GM19193 (cell line): ENCODE data around the gene SETDB1.

Experiments used
- POLR2A ChIP-seq: IDR thresholded peaks from 4 replicates; pipeline ENCODE4 v1.6.1; 2011; ENCODE audit not compliant: insufficient read depth, insufficient read length; ENCODE audit errors: extremely low read depth

Gene SETDB1

DNA sequence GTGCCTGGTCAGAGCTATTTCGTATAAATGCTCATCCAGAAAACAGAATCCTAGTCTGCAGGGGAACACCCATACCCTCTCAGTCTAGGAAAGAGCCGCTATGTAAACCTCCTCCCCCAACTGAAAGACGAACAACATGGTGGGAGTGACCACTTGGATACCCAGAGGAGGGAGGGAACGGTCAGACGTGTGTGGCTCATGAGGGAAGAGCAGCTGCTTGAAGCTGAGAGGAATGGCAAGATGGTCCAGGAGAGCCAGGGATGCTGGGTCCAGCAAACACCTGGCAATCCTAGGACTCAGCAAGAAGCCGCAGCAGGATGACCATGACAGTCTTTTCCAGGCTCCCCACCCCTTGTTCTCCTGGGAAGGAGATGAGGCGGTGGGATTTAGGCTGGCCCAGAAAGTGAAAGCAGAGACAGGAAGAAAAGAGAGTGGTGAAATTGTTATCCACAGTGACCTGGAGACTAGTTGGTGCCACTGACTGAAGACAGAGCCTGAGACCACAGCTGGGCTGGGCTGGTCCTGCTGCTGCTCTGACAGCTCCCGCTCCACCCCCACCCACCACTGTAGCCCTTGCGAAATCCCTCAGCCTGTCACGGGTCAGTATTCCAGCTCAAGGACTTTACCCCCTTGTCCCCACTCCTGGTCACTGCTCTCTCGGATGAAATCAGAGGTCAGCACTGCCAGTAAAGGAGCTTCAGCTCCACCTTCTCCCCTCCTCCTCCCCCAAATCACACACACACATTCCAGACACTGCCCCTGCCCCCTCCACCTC lies 44.8 kb downstream of the SETDB1 start:
- TF ChIP-seq POLR2A = no peak

GRCh38 chr1:150971583-150972416 lies 45.6 kb downstream of the SETDB1 start:
- TF ChIP-seq POLR2A = no peak

DNA sequence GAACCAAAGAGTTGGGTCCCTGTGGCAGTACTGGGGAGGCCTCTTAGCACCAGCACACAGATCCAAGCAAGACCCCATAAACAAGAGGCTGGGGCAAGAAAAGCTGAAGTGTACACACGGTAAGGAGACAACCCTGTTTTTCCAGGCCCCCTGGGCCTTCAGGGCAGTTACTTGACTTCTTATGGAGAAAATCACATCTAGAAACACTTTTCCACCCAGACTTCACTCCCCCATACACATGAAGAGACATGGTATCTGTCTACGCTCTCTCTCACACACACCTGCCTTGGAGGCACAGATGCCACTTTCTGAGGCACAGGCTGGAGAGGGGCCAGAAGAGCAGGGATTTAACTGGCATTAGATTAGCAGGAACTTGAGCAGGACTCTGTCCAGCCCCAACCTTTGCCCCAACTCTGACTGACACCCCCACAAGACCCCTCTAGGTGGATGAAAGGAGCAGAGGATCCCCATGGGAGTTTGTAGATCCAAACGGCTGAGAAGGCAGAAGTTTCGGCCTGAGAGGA lies 46.3 kb downstream of the SETDB1 start:
- TF ChIP-seq POLR2A = no peak

DNA sequence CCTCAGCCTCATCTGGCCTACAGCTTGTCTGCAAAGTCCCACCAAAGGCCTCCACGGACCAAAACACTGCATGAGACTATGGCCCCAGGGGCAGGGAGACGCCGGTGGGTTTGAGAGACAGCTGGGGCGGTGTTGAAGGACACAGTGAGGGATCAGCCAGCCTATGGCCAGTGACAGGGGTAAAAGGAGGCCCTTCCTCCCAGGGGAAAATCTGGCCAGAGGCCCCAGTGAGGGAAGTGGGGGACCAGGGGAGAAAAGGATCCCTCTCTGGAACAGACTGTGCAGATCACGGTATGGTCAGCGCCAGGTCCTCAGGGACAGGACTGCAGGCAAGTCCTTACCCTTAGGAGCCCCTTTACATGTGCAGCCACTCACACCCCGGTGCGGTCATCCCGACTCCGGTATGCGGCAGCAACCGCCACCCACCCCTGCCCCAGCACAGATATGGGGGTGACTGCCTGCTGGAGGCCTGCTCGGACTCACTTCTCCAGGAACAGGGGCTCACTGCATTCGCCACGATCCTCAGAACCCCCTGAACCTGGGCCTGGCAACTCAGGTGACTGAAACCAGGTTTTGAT lies 47.2 kb downstream of the SETDB1 start:
- no peak for TF ChIP-seq POLR2A

DNA sequence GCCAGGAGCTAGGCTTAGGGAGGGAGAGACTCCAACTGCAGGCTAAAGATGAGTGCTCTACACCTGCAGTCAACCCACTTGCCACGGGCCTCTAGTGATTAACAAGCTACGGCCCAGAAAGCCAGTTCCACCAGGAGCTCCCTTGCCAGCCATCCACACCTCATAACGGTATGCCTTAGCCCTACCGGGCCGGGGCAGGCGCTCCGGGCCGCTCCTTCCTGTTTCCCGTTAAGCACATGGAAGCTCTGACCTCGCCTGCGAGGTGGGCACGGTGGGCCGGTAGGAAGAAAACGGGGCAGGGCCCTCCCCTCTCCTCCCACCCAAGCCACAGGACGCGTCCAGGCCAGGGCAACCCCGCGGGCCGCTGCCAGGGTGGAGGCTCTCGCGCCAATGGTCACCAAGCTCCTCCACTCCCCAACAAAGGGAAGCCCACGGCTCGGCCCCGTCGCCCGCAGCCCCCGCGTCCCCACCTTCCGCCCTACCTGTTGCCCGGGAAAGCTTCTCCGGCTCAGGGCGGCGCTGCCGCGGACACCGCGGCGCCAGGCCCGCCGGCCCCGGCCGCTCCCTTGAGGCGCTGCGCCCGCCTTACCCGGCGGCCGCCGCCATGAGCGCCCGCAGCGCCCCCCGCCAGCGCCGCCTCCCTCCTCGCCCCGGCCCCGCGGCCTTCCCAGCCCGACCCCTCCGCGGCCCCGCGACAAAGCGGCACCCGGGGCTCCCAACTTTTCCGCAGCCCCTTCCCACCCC lies 47.8 kb downstream of the SETDB1 start:
- no peak for TF ChIP-seq POLR2A

DNA sequence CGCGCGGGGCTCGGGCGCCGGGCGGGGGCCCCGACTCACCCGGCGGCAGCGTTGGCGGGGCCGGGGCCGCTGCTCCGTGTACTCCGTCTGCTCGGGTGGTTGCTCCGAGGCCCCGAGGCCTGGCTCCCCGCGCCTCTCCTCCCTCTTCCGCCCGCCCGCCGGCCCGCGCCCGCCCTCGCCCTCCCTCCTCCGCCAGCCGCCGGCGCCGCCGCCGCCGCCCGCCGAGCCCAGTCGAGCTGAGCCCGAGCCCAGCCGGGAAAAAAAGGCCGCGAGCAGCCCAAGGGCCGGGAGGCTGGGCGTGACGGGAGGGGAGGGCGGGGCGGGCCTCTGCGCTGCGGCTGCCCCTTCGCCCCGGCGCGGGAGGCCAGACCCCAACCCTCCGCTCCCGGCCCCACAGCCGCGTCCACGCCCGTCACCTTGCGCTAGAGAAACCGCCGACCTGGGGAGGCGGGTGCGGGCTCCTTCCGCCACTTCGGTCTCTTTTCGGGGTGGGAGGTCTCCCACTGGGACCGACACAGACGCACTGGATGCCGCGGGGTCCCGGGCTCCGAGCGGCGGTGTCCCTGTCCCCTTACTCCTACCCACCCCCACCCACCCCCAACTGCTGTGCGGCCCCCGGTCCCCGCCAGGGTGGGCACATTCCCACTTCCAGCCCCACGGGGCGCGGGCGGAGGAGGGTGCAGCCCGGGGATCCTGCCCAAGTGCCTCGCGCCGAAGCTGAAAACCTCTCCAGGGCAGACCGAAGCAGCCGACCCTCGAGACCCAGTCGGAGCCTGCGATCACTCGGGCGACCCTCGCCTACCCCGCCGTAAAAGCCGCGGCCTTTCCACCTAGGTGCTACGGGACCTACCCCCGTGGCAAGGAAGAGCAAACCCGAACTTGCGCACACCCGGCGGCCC lies 48.7 kb downstream of the SETDB1 start, which contains the start of gene CERS2:
TSS of gene CERS2 (minus strand) at position 256 of the 899 bp plus-strand sequence. CDS start 5,745 bp downstream, outside the sequence.
- TF ChIP-seq POLR2A = no peak

DNA sequence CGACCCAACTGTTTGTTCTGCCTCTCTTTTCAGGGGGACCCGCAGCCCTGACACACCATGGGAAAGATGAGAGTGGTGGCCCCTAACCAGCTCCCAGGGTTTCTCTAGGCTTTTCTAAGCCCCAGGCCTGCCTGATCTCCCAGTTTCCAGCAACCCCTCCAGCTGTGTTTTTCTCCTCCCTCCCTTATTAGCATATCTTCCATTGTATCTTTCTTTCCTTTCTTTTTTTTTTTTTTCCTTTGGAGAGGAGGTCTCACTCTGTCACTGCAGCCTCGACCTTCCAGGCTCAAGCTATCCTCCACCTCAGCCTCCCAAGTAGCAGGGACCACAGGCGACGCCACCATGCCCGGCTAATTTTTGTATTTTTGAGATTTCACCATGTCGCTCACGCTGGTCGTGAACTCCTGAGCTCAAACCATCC lies 50.2 kb downstream of the SETDB1 start:
- no peak for TF ChIP-seq POLR2A

DNA sequence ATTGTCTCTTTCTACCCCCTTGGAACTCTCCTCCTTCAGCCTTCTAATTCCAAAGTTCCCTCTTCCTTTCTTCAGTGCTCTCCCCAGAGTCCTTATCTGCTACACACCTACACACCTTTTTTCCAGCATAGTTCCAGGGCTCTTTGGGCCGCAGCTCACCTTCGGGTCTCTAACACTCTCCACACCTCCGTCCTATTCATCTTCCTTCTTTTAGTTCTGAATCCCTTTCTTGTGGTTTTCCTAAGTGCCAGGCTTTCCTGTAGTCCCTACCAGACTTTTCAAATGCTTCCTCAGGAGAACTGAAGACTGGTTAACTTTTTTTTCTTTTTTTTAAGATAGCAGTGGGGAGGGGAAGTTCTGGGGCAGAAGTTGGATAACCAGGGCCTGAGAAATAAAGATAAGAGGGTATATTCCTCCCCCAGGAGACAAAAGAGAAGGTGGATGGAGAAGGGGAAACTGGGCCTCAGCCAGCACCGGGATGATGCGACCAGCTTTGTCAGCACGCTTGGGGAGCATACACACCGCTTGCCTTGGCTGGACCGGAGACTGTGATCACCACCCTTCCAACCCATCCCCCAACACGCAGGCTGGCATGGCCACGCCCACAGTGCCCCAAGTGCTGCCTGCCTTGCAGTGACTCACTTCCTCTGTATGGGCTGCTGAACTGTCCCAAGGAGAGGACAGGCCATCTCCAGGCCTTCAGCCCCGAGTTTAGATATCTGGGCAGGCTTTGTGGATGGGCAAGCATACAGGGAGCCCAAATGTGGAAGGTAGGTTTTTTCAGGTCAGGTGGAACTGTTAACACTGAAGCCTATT lies 50.9 kb downstream of the SETDB1 start:
- TF ChIP-seq POLR2A = no peak

GRCh38 chr1:150979092-150980056 lies 53.2 kb downstream of the SETDB1 start:
- TF ChIP-seq POLR2A = no peak

GRCh38 chr1:150981177-150981804 lies 55.1 kb downstream of the SETDB1 start:
- no peak for TF ChIP-seq POLR2A

DNA sequence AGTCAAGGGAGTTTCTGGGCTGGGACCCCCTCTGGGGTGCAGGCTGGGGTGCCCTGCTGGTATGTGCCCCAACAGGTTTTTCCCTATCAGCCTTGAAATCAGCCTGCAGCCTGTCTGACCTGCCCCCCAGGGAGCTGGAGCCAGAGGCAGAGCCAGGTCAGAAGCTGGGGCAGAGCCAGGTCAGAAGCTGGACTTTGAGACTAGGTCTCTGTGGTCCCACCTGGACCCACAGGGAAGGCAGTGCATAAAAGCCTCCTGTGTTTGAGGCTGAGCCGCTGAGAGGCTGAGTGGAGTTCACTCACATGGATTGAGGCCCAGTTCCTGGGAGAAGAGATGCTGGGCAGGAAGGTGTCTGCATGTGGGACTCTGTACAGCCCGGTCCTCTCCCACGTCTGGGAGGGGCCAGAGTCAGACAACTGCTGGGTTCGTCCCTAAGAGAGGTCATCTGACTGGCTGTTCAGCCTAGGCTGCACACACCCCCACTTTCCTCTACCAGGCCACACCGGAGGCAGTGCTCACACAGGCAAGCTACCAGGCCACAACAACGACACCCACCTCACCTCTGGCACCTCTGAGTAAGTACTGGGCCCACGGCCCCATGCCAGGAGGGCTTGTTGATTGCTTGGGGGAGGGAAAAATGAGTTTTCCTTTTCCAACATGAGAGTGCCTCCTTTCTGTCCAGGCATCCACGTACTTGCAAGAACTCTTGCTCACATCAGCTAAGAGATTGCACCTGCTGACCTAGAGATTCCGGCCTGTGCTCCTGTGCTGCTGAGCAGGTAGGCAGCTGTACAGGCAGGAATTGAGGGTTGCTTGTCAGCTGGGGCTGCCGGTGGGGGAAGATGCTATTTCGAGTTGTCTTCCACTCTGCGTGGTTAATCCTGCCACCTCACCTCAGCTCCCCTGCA lies 55.9 kb downstream of the SETDB1 start, which contains the start of gene ANXA9:
TSS of gene ANXA9 (plus strand) at position 488 of the 908 bp plus-strand sequence. CDS start 814 bp downstream, outside the sequence.
- no peak for TF ChIP-seq POLR2A
